GM21529 (cell line): ENCODE data around the gene IGSF23.
"Not testable (repeated sequence)": the region's sequence is repeated elsewhere in the genome, so short reads cannot be mapped to it uniquely, and the experiment has no call there.

Source experiments
- ATAC-seq: cut with Tn5 transposase; IDR thresholded peaks from one replicate; pipeline ENCODE4 v1.9.1; 2021; ENCODE audit not compliant: unreplicated experiment

IGSF23 gene

DNA sequence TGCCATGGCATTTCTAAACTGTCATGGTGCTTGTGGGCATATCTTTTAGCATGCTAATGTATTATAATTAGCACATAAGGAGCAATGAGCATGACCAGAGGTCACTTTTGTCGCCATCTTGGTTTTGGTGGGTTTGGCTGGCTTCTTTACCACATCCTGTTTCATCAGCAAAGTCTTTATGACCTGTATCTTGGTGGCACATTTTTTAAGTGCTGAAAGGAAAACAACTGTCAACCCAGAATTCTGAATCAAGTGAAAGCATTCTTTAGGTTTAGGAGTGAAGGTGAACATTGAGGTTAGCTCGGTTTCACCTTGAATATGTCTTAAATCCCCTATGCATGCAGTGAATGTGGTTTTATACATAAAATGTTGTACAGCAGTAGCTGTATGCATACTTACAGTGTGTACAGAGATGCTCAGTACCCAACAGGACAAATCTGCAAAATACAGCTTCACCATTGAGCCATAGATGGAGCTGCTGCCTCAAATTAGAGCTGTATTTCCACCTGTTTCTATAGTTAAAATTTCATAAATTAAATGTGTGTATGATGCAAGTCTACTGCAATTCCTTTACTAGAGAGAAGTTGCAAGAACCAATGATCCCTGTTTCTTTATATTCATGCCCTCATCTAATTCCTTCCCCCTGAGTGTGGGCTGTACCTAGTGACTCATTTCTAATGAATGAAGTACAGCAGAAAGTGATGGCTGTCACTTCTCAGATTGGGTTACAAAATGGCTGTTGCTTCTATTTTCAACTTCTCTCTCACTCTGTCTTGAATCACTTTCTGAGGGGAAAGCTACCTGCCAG, 25.2 kb upstream of the IGSF23 start:
- no peak for ATAC-seq

DNA sequence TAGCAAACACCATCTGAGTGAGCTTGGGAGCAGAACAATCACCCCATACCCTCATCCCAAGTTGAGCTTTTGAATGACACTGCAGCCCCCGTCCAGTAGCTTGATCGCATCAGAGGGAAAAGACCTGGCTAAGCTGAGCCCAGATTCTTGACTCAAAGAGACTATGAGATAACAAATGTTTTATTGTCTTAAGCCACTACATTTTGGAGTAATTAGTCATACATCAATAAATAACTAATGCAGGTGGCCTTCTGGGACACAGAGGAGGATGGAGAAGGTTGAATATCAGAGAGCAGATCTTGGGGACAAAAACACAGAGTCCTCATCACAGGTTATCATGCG, 24.6 kb upstream of the IGSF23 start:
- ATAC-seq: no peak

DNA sequence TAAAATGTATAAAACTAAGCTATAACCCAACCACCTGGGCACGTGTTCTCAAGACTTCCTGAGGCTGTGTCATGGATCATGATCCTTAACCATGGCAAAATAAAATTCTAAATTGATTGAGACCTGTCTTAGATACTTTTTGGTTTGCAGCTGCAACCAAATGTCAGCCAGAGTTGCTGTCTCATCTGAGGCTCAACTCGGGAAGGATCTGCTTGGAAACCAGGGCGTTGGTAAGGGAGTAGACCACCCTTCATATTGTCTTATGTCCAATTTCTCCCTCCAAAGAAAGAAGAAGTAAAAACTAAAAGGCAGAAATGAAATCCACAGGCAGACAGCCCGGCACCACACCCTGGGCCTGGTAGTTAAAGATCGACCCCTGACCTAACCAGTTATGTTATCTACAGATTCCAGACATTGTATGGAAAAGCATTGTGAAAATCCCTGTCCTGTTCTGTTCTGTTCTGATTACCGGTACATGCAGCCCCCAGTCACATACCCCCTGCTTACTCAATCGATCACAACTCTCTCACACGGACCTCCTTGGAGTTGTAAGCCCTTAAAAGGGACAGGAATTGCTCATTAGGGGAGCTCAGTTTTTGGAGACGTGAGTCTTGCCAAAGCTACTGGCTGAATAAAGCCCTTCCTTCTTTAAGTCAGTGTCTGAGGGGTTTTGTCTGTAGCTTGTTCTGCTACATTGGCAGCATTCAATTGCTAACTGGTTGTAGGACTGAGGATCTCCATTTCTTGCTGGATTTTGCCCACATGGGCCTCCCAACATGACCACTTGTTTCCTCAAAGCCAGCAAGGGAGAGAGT, 22.9 kb upstream of the IGSF23 start:
- ATAC-seq: no peak

DNA sequence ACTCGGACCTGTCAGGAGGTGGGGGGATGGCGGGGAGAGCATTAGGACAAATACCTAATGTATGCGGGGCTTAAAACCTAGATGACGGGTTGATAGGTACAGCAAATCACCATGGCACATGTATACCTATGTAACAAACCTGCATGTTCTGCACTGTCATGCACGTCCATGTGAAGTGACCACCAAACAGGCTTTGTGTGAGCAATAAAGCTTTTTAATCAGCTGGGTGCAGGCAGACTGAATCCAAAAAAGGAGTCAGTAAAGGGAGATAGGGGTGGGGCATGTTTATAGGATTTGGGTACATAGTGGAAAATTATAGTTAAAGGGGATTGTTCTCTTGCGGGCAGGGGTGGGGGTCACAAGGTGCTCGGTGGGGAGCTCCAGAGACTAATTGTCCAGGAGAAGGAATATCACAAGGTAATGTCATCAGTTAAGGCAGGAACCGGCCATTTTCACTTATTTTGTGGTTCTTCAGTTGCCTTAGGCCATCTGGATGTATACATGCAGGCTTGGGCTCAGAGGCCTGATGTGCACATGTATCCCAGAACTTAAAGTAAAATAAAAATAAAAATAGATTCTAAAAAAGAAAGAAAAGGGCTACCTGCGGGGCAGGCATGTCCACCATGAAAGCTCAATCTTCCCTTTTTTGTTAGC, 21.9 kb upstream of the IGSF23 start:
- not testable (repeated sequence) for ATAC-seq

DNA sequence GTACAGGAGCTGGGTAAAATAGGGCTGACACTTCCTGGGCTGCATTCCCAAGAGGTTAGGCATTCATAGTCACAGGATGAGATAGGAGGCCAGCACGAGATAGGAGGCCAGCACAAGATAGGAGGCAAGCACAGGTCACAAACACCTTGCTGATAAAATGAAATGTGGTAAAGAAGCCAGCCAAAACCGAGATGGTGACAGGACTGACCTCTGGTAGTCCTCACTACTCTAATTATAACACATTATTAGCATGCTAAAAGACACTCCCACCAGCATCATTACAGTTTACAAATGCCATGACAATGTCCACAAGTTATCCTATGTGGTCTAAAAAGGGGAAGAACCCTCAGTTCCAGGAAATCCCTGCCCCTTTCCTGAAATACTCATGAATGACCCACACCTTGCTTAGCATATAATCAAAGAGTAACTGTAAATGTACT, 20.9 kb upstream of the IGSF23 start:
- no peak for ATAC-seq

DNA sequence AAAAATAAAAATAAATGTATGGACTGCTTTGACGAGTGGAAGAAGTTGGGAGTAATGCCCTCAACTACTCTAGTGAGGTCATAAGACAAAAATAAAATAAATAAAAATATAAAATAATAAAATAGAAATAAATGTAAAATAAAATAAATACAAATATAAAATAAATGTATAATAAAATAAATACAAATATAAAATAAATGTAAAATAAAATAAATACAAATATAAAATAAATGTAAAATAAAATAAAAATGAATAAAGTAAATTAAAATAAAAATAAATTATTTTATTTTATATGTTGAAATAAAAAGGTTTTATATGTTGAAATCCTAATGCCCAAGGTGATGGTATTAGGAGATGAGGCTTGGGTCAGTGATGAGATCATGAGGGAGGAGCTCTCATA, 20.1 kb upstream of the IGSF23 start:
- no peak for ATAC-seq

DNA sequence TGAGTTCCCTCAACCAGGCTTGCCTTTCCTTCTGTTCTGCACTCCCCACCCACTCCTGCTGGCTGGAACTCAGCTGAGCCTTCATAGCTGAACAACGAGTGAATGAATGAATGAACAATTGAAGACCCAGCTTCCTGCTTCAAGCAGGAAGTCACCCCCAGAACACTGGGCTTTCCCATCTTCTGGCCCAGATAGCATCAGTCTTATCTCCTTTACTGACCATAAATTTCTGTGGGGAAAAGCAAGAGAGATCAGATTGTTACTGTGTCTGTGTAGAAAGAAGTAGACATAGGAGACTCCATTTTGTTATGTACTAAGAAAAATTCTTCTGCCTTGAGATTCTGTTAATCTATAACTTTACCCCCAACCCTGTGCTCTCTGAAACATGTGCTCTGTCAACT, 19.5 kb upstream of the IGSF23 start:
- not testable (repeated sequence) for ATAC-seq

DNA sequence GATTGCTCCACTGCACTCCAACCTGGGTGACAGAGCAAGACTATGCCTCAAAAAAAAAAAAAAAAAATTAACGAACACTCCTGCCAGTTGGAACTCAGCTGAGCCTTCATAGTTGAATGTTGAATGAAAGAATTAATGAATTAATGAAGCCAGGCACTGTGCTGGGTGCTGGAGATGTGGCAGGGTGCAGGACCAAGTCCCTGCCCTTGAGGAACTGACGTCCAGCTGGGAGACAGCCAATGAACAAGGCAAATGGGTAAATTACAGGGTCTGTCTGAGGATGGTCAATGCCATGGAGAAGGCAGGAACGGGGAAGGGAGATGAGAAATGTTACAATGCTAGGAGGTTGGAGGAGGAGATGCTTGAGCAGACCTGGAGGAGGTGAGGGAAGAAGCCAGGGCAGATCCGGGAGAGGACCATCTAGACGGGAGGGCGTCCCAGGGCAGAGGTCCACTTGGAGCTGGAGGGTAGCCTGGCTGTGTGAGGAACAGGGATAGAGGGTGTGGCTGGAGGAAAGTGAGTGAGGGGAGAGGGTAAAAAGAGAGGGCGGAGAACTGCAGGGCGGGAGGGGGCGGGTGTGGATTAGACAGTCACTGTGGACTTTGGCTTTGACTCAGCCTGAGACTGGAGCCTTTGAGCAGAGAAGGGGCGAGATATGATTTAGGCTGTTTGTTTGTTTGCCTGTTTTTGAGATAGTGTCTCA, 16.8 kb upstream of the IGSF23 start:
- no peak for ATAC-seq

DNA sequence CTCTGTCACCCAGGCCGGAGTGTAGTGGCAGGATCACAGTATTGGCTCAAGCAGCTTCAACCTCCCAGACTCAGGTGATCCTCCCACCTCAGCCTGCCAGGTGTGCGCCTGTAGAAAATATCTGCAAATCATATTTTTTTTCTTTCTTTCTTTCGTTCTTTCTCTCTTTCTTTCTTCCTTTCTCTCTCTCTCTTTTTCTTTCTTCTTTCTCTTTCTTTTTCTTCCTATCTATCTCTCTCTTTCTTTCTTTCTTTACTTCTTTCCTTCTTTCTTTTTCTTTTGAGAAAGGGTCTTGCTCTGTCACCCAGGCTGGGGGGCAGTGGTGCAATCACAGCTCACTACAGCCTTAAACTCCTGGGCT, 16.3 kb upstream of the IGSF23 start:
- ATAC-seq: no peak

DNA sequence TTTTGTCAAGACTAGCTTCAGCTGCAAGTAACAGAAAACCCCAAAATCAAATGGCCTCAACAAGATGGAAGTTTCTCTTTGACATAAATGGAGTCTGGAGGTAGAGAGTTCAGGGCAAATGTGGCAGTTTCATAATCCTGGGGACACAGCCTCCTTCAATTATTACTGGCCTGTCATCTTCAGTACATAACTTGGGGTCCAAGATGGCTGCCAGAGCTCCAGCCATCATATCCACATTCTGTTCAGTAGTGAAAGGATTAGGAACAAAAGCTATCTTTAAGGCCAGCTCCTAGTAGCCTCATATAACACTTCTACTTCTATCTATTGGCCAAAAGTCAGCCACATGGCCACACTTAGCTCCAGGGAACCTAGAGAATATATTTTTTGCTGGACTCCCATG, 15.0 kb upstream of the IGSF23 start:
- ATAC-seq: no peak

DNA sequence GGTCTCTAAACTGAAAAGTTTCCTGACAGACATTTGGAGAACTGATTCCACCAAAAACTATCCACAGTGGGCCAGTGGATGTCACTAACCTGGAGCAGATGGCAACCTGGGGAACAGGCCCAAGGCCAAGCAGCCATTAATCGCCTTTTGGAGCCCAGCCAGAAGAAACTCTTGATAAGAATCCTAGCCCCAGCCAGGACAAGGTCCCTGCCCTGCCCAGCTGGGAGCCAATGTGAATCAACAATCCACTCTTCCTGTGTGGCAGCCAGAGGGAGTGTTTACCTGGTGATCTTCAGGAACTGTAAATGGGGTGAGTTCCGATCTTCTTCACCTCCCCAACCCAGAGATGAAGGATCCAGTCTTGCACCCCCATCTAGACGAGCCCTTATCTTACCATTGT, 14.5 kb upstream of the IGSF23 start:
- ATAC-seq: no peak

DNA sequence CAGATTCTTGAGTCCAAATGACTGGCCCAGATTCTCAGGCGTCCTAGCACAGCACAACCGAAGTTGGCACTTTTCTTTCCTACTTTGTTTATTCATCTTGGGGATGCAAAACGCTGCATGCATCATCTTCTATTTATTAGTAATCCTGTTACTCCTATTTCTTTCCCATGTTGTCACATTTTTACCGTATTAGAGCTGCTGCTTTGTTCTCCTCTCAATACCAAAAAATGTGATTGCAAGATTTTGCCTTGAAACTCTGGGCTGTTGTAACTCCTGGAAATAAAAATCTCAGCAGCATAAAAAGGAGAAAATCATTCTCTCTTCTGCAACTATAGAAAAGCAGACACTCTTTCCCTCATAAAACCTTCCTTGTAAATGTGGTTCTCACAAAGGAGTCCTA, 12.9 kb upstream of the IGSF23 start:
- ATAC-seq: no peak

DNA sequence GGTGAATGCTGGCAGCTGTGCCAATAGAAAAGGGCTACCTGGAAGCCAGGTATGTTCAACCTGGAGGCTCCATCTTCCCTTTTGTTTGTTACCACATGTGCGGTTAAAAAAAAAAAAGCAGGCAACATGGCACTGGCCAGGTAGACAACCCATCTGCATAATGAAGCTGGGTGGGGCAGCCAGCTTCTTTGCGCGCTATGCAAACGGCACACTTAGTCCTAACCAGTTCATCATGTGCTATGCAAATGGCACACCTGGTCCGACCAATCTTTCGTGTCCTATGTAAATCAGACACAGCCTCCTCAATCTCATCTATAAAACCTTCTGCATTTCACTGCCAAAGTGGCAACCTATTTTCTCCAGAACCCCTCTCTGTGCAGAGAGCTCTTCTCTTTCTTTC, 11.3 kb upstream of the IGSF23 start:
- ATAC-seq: no peak

DNA sequence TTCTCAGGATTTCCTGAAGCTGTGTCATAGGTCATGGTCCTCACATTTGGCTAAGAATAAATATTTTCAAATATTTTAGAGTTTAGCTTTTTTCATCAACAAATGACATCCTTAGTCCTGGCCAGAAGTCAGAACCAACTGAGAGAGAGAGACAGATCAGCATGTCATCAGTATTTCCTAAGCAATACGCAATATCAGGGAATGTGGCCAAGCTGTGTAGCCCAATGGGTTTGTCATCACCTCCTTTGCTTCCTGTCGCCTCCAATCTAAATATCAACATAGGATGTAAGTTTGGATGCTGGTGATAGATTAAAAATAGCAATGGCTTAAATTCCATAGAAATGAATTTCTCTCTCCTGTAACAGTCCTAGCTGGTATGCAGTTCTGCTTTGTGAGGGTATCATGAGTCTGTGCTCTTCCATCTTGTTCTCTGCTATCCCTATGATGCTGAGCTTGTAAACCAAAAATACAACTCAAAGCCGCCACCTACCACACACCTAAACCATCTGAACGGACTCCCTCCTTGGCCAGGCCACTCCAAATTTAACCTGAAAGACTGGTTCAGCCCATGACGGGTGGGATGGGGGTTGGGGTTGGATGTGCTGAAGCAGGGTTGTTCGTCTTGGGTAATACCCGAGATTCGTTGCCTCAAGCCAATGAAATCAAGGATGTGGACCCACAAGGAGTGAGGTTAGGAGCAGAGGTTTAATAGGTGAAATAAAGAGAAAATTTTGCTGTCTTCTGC, 10.0 kb upstream of the IGSF23 start:
- no peak for ATAC-seq

DNA sequence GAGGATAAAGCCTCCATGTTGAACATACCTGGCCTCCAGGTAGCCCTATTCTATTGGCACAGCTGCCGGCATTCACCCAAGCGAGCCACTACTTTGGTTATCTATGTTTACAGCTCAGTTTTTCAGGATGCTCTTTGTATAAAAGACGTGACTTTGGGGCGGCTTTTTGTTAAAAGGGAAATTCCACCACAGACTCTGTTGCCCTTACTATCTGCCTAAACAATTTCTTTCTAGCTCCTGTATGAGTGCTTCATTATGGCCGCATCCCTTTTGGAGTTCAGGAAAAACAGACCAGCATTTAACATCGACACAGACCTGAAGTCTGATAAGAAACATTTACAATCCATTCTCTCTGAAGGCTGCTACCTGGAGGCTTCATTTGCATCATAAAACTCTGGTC, 9.1 kb upstream of the IGSF23 start:
- ATAC-seq: no peak

DNA sequence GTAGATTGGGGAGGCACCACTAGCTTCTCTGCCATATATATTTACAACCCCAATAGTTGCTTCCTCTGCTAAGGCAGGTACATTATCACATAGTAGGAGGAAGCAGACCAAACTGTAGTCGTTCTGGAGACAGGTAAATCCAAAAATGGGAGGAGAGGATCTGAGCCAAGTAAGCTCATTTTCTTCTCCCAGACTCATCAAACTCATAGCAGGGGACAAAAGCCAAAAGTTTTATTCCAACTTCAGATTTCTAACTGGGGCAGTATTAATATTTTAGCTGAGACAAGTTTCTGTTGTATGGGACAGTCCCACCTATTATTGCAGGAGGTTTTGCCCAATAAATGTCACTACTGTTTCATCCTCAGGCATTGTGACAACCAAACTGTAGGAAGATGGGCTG, 7.8 kb upstream of the IGSF23 start:
- no peak for ATAC-seq

DNA sequence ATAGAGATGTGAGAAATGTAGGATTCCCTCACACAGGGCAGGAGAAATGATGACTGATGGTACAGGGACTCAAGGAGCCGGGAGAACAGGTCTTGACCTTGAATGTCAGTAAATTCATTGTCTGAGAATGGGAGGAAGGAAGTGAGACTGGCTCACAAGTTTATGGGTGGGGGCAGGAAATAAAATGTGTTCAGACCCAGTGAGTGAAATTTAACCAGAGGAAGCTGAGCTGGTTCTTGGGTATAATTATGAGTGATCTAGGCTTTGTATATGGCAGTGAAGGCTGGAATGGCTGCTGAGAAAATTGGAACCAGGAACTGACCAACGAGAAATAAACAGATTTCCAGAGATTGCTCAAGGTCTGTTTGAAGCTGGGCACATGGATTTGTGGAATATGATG, 6.3 kb upstream of the IGSF23 start:
- ATAC-seq: no peak

DNA sequence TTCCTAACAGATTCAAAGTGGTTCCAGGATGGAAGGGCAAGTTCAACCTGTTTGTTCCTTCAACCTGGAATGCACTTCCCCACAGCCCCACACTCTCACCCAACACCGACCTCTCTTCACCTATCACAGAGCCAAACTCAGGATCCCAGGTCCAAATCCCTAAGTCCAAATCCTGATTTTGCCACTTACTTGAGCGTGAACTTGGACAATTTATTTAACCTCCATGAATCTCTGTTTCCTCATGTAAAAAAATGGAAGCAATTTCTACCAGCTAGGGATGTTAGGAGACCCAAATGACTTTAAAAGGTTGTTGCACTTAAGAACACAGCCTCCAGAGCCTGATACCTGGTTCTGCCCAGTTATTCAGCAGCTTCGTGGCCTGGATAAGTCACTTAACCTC, 5.4 kb upstream of the IGSF23 start:
- no peak for ATAC-seq

DNA sequence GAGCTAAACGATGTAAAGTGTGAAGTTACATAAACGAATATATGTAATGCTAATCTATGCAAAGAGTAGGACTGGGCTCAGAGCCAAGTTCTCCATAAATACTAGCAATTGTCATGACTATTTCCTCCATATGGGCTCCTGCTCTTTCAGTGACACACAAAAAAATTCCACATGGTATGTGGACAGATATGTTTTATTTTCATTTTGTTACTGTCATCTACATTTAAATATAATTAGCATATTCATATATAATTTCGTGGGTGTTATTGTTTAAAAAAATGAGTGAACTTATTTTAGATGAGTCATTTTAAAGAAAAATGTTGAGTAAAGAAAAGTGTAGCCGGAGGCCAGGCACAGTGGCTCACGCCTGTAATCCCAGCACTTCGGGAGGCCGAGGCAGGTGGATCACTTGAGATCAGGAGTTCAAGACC, 5.0 kb upstream of the IGSF23 start:
- no peak for ATAC-seq

DNA sequence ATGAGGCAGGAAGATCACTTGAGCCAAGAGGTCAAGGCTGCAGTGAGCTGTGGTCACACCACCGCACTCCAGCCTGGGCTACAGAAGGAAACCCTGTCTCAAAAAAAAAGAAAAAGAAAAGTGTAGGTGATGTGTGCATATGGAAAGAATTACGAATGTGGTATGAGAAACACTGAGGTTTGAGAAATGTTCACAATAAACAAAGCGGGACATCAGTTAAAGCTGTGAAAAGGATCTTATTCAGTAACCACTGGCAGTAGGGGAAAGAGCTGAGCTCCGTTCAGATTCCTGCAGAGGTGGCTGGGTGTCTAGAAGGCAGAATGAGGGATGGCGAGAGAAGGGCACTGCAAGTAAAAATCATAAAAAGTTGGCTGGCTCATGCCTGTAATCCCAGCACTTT, 4.1 kb upstream of the IGSF23 start:
- ATAC-seq: no peak

DNA sequence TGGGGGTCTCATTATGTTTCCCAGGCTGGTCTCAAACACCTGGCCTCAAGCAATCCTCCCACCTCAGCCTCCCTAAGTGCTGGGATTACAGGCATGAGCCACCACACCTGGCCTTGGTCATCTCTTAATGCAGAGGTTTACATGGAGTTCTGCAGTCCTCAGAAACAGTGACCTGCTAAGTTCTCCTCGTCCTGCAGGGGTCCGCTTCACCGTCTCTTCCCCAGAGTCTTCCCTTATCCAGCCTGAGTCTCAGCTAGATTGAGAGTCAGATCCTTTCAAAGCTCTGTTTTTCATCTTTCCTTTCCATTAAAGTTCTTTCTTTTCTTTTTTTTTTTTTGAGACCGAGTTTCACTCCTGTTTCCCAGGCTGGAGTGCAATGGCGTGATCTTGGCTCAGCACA, 2.9 kb upstream of the IGSF23 start:
- not testable (repeated sequence) for ATAC-seq
